Measurements from ENCODE around the gene CLDN4.

GRCh38 chr7:73831834-73832651 lies 1.2 kb downstream of the CLDN4 start:
- TF ChIP-seq POLR2A (IDR thresholded peaks at IDR 0.05) (no peak), CTCF (IDR thresholded peaks at IDR 0.05) (no peak)

All from vagina (tissue), 2 donors.